Kidney glomerular epithelial cell (primary cell): ENCODE measurements around the gene MAP2K5.

ENCODE experiments used
- DNase-seq: peaks from one replicate; lab custom pipeline; 2025; lab: John Stamatoyannopoulos, UW

MAP2K5 gene

GRCh38 chr15:67723294-67724024, 181.0 kb downstream of the MAP2K5 start:
- no peak for DNase-seq

GRCh38 chr15:67724691-67725375, 182.3 kb downstream of the MAP2K5 start:
- DNase-seq, result no peak

GRCh38 chr15:67730135-67730534, 187.6 kb downstream of the MAP2K5 start:
- no peak for DNase-seq

- no peak for DNase-seq
Measured at GRCh38 chr15:67731112-67731721, 188.7 kb downstream of the MAP2K5 start.

- no peak for DNase-seq
Measured at GRCh38 chr15:67732164-67732563, 189.7 kb downstream of the MAP2K5 start.

- DNase-seq, result no peak
Measured at GRCh38 chr15:67732671-67733374, 190.3 kb downstream of the MAP2K5 start.

GRCh38 chr15:67735896-67736295, 193.4 kb downstream of the MAP2K5 start:
- DNase-seq, result no peak

- DNase-seq, result peak; percentile 27
Measured at GRCh38 chr15:67736810-67737209, 194.3 kb downstream of the MAP2K5 start.

GRCh38 chr15:67738056-67738455, 195.6 kb downstream of the MAP2K5 start:
- no peak for DNase-seq

GRCh38 chr15:67740405-67740804, 197.9 kb downstream of the MAP2K5 start:
- no peak for DNase-seq

- DNase-seq, result no peak
Measured at GRCh38 chr15:67741308-67741707, 198.8 kb downstream of the MAP2K5 start.

- DNase-seq, result no peak
Measured at GRCh38 chr15:67743558-67743957, 201.1 kb downstream of the MAP2K5 start.

GRCh38 chr15:67744331-67745072, 202.0 kb downstream of the MAP2K5 start:
- DNase-seq, result no peak

- DNase-seq, result no peak
Measured at GRCh38 chr15:67745073-67746006, 202.8 kb downstream of the MAP2K5 start.

GRCh38 chr15:67746022-67746421, 203.5 kb downstream of the MAP2K5 start:
- DNase-seq, result no peak

- no peak for DNase-seq
Measured at GRCh38 chr15:67746450-67746849, 203.9 kb downstream of the MAP2K5 start.

- no peak for DNase-seq
Measured at GRCh38 chr15:67747921-67748320, 205.4 kb downstream of the MAP2K5 start.

- DNase-seq, result no peak
Measured at GRCh38 chr15:67750371-67750770, 207.9 kb downstream of the MAP2K5 start.

- no peak for DNase-seq
Measured at GRCh38 chr15:67753891-67754290, 211.4 kb downstream of the MAP2K5 start.

GRCh38 chr15:67755264-67755663, 212.8 kb downstream of the MAP2K5 start:
- DNase-seq, result no peak

- no peak for DNase-seq
Measured at GRCh38 chr15:67755936-67756335, 213.4 kb downstream of the MAP2K5 start.
